ENCODE results near the gene RPL35.

The RPL35 gene

DNA sequence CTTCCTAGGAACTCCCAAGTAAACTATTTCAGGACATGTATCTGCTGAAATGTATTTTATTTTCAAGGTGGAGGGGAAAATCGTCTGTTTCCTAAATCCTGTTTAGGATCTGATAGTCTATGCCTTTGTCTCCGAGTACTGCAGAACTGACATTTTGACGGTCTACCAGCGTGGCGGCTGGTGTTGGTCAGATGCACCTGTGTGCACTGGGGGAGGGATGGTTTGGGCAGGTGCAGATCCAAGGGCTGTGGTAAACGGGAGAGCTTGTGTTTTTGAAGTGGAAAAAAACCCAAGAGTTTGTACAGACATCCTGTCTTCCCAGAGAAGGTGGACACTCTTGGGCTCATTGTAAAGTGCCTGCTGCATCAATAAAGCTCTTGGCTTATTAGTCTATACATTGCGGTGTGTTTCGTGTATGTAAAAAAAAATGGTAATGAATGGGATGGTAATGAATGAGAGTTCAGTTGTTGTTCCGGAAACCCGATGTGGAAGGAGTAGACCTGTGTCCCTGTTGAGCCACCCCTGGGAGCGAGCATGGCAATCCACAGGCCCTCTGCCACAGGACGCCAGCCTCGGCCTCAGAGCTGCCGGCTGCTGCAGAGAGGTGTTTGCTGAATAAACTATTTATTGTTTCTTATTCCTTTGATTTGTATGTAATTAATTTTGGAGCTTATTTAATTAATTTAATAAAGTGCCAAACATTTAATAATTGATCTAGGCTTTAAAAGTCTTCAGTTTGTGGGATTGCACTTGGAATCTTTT, 15.4 kb upstream of the RPL35 start:
- intact Hi-C loops (cut with DNase I; ENCODE audit: low total_unique reads), result no loop called here
- peaks cover 64 to 90% (median 66%) of the 10 kb centered on the region in 3 donors for H3K36me3 ChIP-seq

DNA sequence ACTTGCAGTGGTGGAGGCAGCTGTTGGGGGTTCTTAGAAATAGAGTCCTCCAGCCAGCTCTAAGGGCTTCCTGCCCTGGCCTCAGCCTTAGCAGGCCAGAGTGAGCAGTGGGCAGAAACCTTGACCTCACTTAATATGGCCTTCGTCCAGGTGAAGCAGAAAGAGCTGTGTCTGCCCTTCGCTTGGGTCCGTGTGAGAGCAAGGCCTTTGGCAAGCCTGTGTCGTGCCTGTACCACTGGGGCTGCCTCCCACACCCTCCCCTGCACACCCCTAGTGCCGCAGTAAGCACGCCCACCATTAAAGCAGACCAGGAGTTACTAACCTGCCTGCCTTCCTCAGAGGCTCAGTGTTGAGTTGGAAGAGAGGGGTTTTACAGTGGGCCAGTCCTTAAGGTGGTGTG, 13.7 kb upstream of the RPL35 start:
- intact Hi-C loops (cut with DNase I; ENCODE audit: low total_unique reads), result no loop called here
- no peaks in the 10 kb centered on the region for H3K9me3 ChIP-seq
- no peaks in the 10 kb centered on the region for H3K27me3 ChIP-seq
- no peak for DNase-seq
- H3K27ac ChIP-seq, result no peak overlapping the region
- H3K36me3 ChIP-seq, result peaks cover 47 to 73% (median 55%) of the 10 kb centered on the region in 3 donors
- no peak overlapping the region for H3K4me3 ChIP-seq
- peaks cover 0 to 38% (median 25%) of the 10 kb centered on the region in 4 donors for H3K4me1 ChIP-seq
- TF ChIP-seq, protein P1, sequence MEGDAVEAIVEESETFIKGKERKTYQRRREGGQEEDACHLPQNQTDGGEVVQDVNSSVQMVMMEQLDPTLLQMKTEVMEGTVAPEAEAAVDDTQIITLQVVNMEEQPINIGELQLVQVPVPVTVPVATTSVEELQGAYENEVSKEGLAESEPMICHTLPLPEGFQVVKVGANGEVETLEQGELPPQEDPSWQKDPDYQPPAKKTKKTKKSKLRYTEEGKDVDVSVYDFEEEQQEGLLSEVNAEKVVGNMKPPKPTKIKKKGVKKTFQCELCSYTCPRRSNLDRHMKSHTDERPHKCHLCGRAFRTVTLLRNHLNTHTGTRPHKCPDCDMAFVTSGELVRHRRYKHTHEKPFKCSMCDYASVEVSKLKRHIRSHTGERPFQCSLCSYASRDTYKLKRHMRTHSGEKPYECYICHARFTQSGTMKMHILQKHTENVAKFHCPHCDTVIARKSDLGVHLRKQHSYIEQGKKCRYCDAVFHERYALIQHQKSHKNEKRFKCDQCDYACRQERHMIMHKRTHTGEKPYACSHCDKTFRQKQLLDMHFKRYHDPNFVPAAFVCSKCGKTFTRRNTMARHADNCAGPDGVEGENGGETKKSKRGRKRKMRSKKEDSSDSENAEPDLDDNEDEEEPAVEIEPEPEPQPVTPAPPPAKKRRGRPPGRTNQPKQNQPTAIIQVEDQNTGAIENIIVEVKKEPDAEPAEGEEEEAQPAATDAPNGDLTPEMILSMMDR (IDR thresholded peaks at IDR 0.05), result no peak

More for the DNA sequence above, 15.4 kb upstream of the RPL35 start:
- no peak overlapping the region for H3K27ac ChIP-seq
- DNase-seq, result no peak
- TF ChIP-seq, protein P1 (IDR thresholded peaks at IDR 0.05), result no peak
- no peaks in the 10 kb centered on the region for H3K9me3 ChIP-seq
- peaks cover 0 to 21% (median 13%) of the 10 kb centered on the region in 4 donors for H3K4me1 ChIP-seq
- H3K4me3 ChIP-seq, result no peak overlapping the region
- H3K27me3 ChIP-seq, result no peaks in the 10 kb centered on the region

DNA sequence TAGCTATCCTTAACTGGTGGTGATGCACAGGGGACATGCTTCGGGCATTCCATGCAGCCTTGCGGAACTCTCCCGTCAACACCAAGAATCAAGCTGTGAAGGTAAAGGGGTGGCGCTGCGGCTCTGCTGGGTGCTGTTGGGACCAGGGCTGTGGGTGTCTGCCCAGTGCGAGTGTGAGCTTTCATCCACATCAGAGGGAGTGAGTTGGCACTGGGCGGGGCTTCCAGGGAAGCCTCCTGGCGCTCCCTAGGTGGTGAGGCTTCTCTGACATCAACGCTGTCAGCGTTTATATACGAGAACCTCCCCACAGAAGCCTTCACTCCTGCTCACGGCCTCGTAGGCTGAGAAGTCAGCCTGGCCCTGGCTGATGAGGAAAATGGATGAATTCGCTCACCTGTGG, 11.9 kb upstream of the RPL35 start:
- Histone ChIP-seq H3K9me3 (no peaks in the 10 kb centered on the region), H3K27ac (no peak overlapping the region), H3K4me3 (no peak overlapping the region), H3K4me1 (peaks cover 0 to 48% (median 35%) of the 10 kb centered on the region in 4 donors), H3K36me3 (peaks cover 31 to 54% (median 38%) of the 10 kb centered on the region in 3 donors), H3K27me3 (no peaks in the 10 kb centered on the region)
- TF ChIP-seq, protein P1 (IDR thresholded peaks at IDR 0.05), result no peak
- DNase-seq, result no peak
- intact Hi-C loops (cut with DNase I; ENCODE audit: low total_unique reads), result no loop called here

DNA sequence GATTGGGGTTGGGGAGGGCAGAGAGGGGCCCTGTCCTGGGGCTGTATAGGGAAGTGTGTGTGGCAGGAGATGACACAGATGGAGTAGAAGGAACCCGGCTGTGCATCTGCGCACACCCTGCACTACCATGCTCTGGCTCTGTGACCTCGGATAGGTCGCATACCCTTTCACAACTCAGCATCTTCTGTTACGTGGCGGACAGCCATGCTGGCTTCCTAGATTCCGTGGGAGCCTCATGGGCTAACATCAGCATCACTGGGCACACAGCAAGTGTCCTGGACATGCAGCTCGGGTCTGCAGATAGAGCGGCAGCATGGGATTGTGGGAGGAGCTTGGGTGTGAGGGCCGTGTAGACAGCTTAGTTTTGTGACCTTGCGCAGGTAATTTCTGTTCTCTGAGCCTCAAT, 9.4 kb upstream of the RPL35 start:
- DNase-seq, result no peak
- Histone ChIP-seq H3K36me3 (peaks cover 15 to 29% (median 15%) of the 10 kb centered on the region in 3 donors), H3K4me1 (peaks cover 0 to 61% (median 45%) of the 10 kb centered on the region in 4 donors), H3K9me3 (no peaks in the 10 kb centered on the region), H3K27me3 (no peaks in the 10 kb centered on the region), H3K27ac (peak overlapping the region in 1 of 2 donors; percentile 43), H3K4me3 (no peak overlapping the region)
- TF ChIP-seq, protein P1 (IDR thresholded peaks at IDR 0.05), result no peak
- intact Hi-C loops (cut with DNase I; ENCODE audit: low total_unique reads), result no loop called here

DNA sequence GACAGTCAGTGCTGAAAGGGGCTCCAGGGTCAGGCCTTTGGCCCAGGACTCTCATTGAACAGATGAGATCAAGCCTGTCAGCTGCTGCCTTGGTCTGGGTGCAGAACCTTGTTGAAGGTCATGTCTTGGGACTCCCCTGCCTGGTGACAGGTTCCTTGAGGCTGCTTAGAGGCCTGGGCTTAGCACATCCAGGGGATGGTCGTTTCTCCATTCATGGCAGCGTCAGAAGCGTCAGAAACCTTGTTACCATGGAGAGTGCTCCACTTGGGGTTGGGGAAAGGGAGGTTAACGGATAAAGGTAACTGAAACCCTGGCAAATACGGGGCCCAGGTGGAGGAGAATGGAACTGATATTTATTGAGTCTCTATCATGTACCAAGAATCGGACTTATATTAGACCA, 9.0 kb upstream of the RPL35 start:
- Histone ChIP-seq H3K9me3 (no peaks in the 10 kb centered on the region), H3K27ac (peak overlapping the region; percentile 43 to 90), H3K4me3 (peak overlapping the region in 1 of 2 donors; percentile 82), H3K36me3 (peaks cover 10 to 25% (median 11%) of the 10 kb centered on the region in 3 donors), H3K27me3 (no peaks in the 10 kb centered on the region), H3K4me1 (peaks cover 0 to 61% (median 45%) of the 10 kb centered on the region in 4 donors)
- TF ChIP-seq, protein P1 (IDR thresholded peaks at IDR 0.05), result no peak
- intact Hi-C loops (cut with DNase I; ENCODE audit: low total_unique reads), result no loop called here
- DNase-seq, result no peak

Measured in tibial artery (tissue), 4 donors.